H1 (cell line): ENCODE measurements around the gene STAT1. TPM values are rescaled to one million over a fixed set of nuclear protein-coding genes. Genes with fewer than 3 reads are reported as not detected.

Experiments used
- CTCF ChIA-PET: fragments of 300-600 bp; sonication (Branson Sonifier 250); formaldehyde crosslinking; loops from one replicate; lab custom pipeline; 2021; ENCODE audit not compliant: partially characterized antibody; lab: Charles Lee
- POLR2A ChIA-PET: fragments of 300-600 bp; sonication (Branson Sonifier 250); formaldehyde crosslinking; loops from one replicate; lab custom pipeline; 2021; ENCODE audit warnings: inconsistent platforms; ENCODE audit not compliant: partially characterized antibody; lab: Charles Lee
- DNase-seq, 2 experiments: peaks; one replicate each; pipeline versions ENCODE4 v3.0.0 to v3.0.0-alpha.2; 2010 to 2022; ENCODE audit warnings: low spot score in 2 of 2, low read depth in 1 of 2, mixed read lengths in 1 of 2
- FAIRE-seq: peaks from 2 replicates; lab custom pipeline; 2011; peaks lifted over from hg19 to GRCh38; lab: Jason Lieb, UNC
- H2AFZ ChIP-seq: 2 replicates; pipeline ENCODE4 v1.8.1; 2012; ENCODE audit warnings: low read length, inconsistent platforms
- H2AK5ac ChIP-seq: 2 replicates; pipeline ENCODE4 v1.6.1; 2013; ENCODE audit warnings: low read depth, low read length
- H2BK120ac ChIP-seq: replicated peaks from 2 replicates; pipeline ENCODE3; 2013; ENCODE audit warnings: low read depth, low read length, inconsistent platforms
- H2BK12ac ChIP-seq: 2 replicates; pipeline ENCODE4 v1.6.1; 2013; ENCODE audit warnings: low read depth, low read length
- H2BK15ac ChIP-seq: 2 replicates; pipeline ENCODE4 v1.6.1; 2013; ENCODE audit warnings: low read length
- H2BK20ac ChIP-seq: 2 replicates; pipeline ENCODE4 v1.6.1; 2013; ENCODE audit warnings: low read length
- H2BK5ac ChIP-seq: 2 replicates; pipeline ENCODE4 v1.6.1; 2013; ENCODE audit warnings: low read depth, low read length
- H3K14ac ChIP-seq: 2 replicates; pipeline ENCODE4 v1.6.1; 2013; ENCODE audit warnings: inconsistent platforms; ENCODE audit not compliant: insufficient read length
- H3K18ac ChIP-seq: 2 replicates; pipeline ENCODE4 v1.6.1; 2013; ENCODE audit warnings: low read length; ENCODE audit errors: extremely low read depth
- H3K23ac ChIP-seq: 2 replicates; pipeline ENCODE4 v1.6.1; 2013; ENCODE audit warnings: inconsistent platforms; ENCODE audit not compliant: insufficient read length
- H3K23me2 ChIP-seq: 2 replicates; pipeline ENCODE4 v1.6.1; 2013; ENCODE audit warnings: low read depth, low read length
- H3K27ac ChIP-seq: 2 replicates; pipeline ENCODE4 v1.6.1; 2011; ENCODE audit warnings: low read depth, low read length, inconsistent platforms
- H3K27me3 ChIP-seq, 4 experiments: replicated peaks in 1 of 4; 1 replicate in 1 of 4; 2 replicates in 3 of 4; pipeline versions ENCODE4 v1.6.1 to v1.8.1; 2011 to 2013; ENCODE audit warnings: low read length in 3 of 4, mild to moderate bottlenecking in 3 of 4, inconsistent platforms in 2 of 4, mixed read lengths in 2 of 4, moderate library complexity in 1 of 4; ENCODE audit not compliant: control insufficient read depth in 3 of 4, insufficient read depth in 3 of 4; ENCODE audit errors: extremely low read depth in 1 of 4
- H3K36me3 ChIP-seq, 4 experiments: 2 replicates each; pipeline versions ENCODE4 v1.6.1 to v1.8.1; 2011 to 2013; ENCODE audit warnings: mild to moderate bottlenecking in 4 of 4, low read length in 3 of 4, moderate library complexity in 2 of 4, control low read depth in 1 of 4, inconsistent platforms in 1 of 4; ENCODE audit not compliant: insufficient read depth in 4 of 4, control insufficient read depth in 2 of 4
- H3K4ac ChIP-seq: replicated peaks from 2 replicates; pipeline ENCODE3; 2013; ENCODE audit warnings: low read length, low read depth, mixed read lengths, inconsistent platforms; ENCODE audit not compliant: insufficient read length
- H3K4me1 ChIP-seq, 4 experiments: replicated peaks in 1 of 4; 1 replicate in 1 of 4; 2 replicates in 3 of 4; pipeline versions ENCODE4 v1.6.1 to v1.8.1; 2011 to 2013; ENCODE audit warnings: low read length in 3 of 4, inconsistent platforms in 2 of 4, mixed read lengths in 1 of 4; ENCODE audit not compliant: insufficient read depth in 4 of 4, control insufficient read depth in 3 of 4
- H3K4me2 ChIP-seq, 2 experiments: 2 replicates each; pipeline versions ENCODE4 v1.6.1 to v1.8.1; 2011 to 2013; ENCODE audit warnings: low read depth in 2 of 2, low read length in 2 of 2, control low read depth in 1 of 2, inconsistent platforms in 1 of 2, mild to moderate bottlenecking in 1 of 2; ENCODE audit not compliant: insufficient read depth in 1 of 2
- H3K4me3 ChIP-seq, 4 experiments: fragments of 200-600, 300-600 bp in 1 of 4; sonication (generic), shearing (Covaris generic), sonication (Bioruptor Twin) in 1 of 4; 2 replicates each; pipeline versions ENCODE4 v1.5.1 to v1.8.1; 2011 to 2016; ENCODE audit warnings: low read length in 4 of 4, low read depth in 3 of 4, control low read depth in 2 of 4, inconsistent platforms in 2 of 4, mild to moderate bottlenecking in 2 of 4, mixed read lengths in 1 of 4, moderate library complexity in 1 of 4; ENCODE audit not compliant: insufficient read depth in 2 of 4; ENCODE audit errors: extremely low read depth in 1 of 4
- H3K56ac ChIP-seq: replicated peaks from 2 replicates; pipeline ENCODE3; 2013; ENCODE audit warnings: low read depth, mild to moderate bottlenecking, mixed read lengths, low read length, inconsistent platforms; ENCODE audit not compliant: insufficient read length
- H3K79me1 ChIP-seq: 2 replicates; pipeline ENCODE4 v1.6.1; 2013; ENCODE audit warnings: low read depth, low read length, control low read depth
- H3K79me2 ChIP-seq, 2 experiments: 2 replicates each; pipeline versions ENCODE4 v1.6.1 to v1.8.1; 2012 to 2013; ENCODE audit warnings: low read length in 2 of 2, mild to moderate bottlenecking in 2 of 2, inconsistent platforms in 1 of 2; ENCODE audit not compliant: insufficient read depth in 2 of 2, control insufficient read depth in 1 of 2
- H3K9ac ChIP-seq, 4 experiments: replicated peaks in 1 of 4; 1 replicate in 1 of 4; 2 replicates in 3 of 4; pipeline versions ENCODE4 v1.6.1 to v1.8.1; 2011 to 2013; ENCODE audit warnings: low read depth in 3 of 4, low read length in 3 of 4, control low read depth in 2 of 4, mild to moderate bottlenecking in 2 of 4, moderate library complexity in 2 of 4, inconsistent platforms in 1 of 4; ENCODE audit errors: extremely low read depth in 1 of 4
- H3K9me3 ChIP-seq, 2 experiments: 2 replicates each; pipeline versions ENCODE4 v1.6.1 to v1.8.1; 2012 to 2013; ENCODE audit warnings: mild to moderate bottlenecking in 2 of 2, moderate library complexity in 2 of 2, control low read depth in 1 of 2, inconsistent platforms in 1 of 2, low read depth in 1 of 2, low read length in 1 of 2, mixed read lengths in 1 of 2; ENCODE audit not compliant: insufficient read depth in 2 of 2
- H4K20me1 ChIP-seq, 2 experiments: replicated peaks in 1 of 2; 2 replicates each; pipeline versions ENCODE3 to v1.8.1; 2011 to 2013; ENCODE audit warnings: inconsistent platforms in 2 of 2, low read length in 2 of 2, mild to moderate bottlenecking in 1 of 2; ENCODE audit not compliant: insufficient read depth in 2 of 2, control insufficient read depth in 1 of 2
- H4K5ac ChIP-seq: 2 replicates; pipeline ENCODE4 v1.6.1; 2013; ENCODE audit warnings: low read length, low read depth, mixed read lengths, inconsistent platforms; ENCODE audit not compliant: insufficient read length
- H4K8ac ChIP-seq: 2 replicates; pipeline ENCODE4 v1.8.0; 2013; ENCODE audit warnings: mild to moderate bottlenecking, moderate library complexity, low read length, inconsistent platforms; ENCODE audit not compliant: insufficient read depth; ENCODE audit errors: extremely low read depth
- H4K91ac ChIP-seq: replicated peaks from 2 replicates; pipeline ENCODE3; 2013; ENCODE audit warnings: low read length, mixed read lengths, inconsistent platforms; ENCODE audit not compliant: insufficient read length
- ASH2L ChIP-seq: fragments of 200-600, 300-600 bp; sonication (generic); IDR thresholded peaks from one replicate; pipeline ENCODE4 v1.7.1; 2017; ENCODE audit warnings: low read length
- BCL11A ChIP-seq, 2 experiments: IDR thresholded peaks; one replicate each; pipeline ENCODE4 v1.6.1; 2011; ENCODE audit warnings: low read depth in 2 of 2, low read length in 2 of 2, mild to moderate bottlenecking in 2 of 2
- BRCA1 ChIP-seq: IDR thresholded peaks from 2 replicates; pipeline ENCODE4 v1.6.1; 2012; ENCODE audit warnings: low read depth, low read length, improper control_type of control experiment
- CBX8 ChIP-seq: fragments of 300-800, 300-1000 bp; sonication (generic); IDR thresholded peaks from 2 replicates; pipeline ENCODE4 v1.7.1; 2016; ENCODE audit warnings: low read depth, low read length, borderline replicate concordance
- CEBPB ChIP-seq: IDR thresholded peaks from 2 replicates; pipeline ENCODE4 v1.6.1; 2012; ENCODE audit warnings: low read depth, low read length
- EGR1 ChIP-seq: IDR thresholded peaks from 2 replicates; pipeline ENCODE4 v1.6.1; 2011; ENCODE audit warnings: low read depth, low read length, borderline replicate concordance
- KDM4A ChIP-seq: IDR thresholded peaks from one replicate; pipeline ENCODE4 v1.7.1; 2012; ENCODE audit warnings: low read depth, mild to moderate bottlenecking, moderate library complexity, low read length, inconsistent platforms; ENCODE audit not compliant: severe bottlenecking
- SP1 ChIP-seq: IDR thresholded peaks from 2 replicates; pipeline ENCODE4 v1.6.1; 2011; ENCODE audit warnings: low read depth, low read length
- TAF7 ChIP-seq: optimal IDR thresholded peaks from 2 replicates; pipeline ENCODE3; 2011; ENCODE audit warnings: low read depth, mild to moderate bottlenecking, inconsistent platforms, low read length, moderate library complexity, borderline replicate concordance
- TBP ChIP-seq: IDR thresholded peaks from 2 replicates; pipeline ENCODE4 v1.6.1; 2011; ENCODE audit warnings: low read depth, low read length, improper control_type of control experiment
- WGBS, 2 experiments: shearing (Covaris generic) in 1 of 2; methylation state at CpG; one replicate each; pipeline versions ENCODE4 v1.1.6 to v1.1.7; 2013 to 2015; ENCODE audit warnings: low lambda C conversion rate in 2 of 2, mixed read lengths in 2 of 2, inconsistent platforms in 1 of 2, low coverage in 1 of 2, missing lambda C conversion rate in 1 of 2; ENCODE audit not compliant: insufficient replicate concordance in 2 of 2, insufficient coverage in 1 of 2, insufficient read length in 1 of 2; ENCODE audit errors: extremely low coverage in 1 of 2, missing lambda C conversion rate in 1 of 2; 5-methylcytosine and 5-hydroxymethylcytosine counted together
- polyA plus RNA-seq, 7 experiments: library from polyadenylated mRNA; depleted of rRNA in 3 of 7; stranded (reverse) in 5 of 7; unstranded in 2 of 7; fragments of >200 nt in 5 of 7; fragments of 200-250 nt in 2 of 7; gene quantifications; 1 replicate in 5 of 7; 2 replicates in 1 of 7; 4 replicates in 1 of 7; pipeline versions ENCODE4 v1.2.1 to v1.2.3, GENCODE V29; 2011 to 2013; ENCODE audit warnings: missing spikeins in 2 of 7, mixed read lengths in 2 of 7
- total RNA-seq: library from RNA; stranded (reverse); fragmentation: NEBNext Ultra II Directional; extraction: Animal tissue kit (Norgen Biotek cat#: 25700); gene quantifications from 2 replicates; pipeline ENCODE4 v1.2.1, GENCODE V29; 2021
- TF ChIP-seq, protein P1 (sequence below), 3 experiments: IDR thresholded peaks; 1 replicate in 2 of 3; 2 replicates in 1 of 3; pipeline versions ENCODE4 v1.5.1 to v1.6.1; 2011; ENCODE audit warnings: low read length in 3 of 3, mild to moderate bottlenecking in 3 of 3, inconsistent platforms in 2 of 3, low read depth in 1 of 3, moderate library complexity in 1 of 3; ENCODE audit not compliant: insufficient read depth in 1 of 3; ENCODE audit errors: control extremely low read depth in 1 of 3

STAT1 gene
- total and polyA plus RNA-seq, 2 of the 8 experiments (the other 6 are each of a cell fraction or from before 2014, with no cell fraction given): 20.3 to 43.0 TPM

DNA sequence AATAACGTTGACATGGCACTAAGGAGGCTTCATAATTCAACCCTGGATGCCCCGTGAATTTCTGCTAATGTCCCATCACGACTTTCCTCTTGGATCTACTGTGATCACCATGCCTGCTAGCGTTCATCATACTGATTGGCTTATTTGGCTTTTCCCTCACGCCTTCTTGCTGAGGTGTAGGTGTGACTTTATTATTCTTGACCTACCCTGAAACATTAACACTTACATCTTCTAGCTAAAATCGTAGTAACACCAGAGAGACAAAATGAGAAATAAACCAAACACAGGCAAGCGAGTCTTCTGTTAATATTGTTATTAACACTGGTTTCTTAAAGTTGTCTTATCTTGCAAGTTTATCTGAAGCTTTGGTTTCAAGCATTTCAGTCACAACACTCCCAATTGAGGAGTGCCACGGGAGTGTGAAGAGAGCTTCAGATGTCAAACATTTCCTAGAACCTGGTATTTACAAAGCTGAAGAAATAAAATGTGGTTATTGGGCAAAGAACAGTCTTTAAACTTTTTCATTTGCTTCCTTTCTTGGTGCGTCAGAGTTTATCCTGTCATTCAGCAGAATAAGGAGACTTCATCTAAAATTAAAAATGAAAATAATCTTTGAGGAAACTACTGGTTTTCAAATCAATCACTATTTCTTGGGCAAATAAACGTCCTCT, 15.4 kb upstream of the STAT1 start:
- ChIA-PET CTCF (interaction anchor here (0.8 to 2.5 kb wide), 8 partner anchors 9 to 30 kb away, joined by 3 to 15 read pairs (median 4); partner anchors contain the start of gene STAT1), POLR2A (interaction anchor here (1.9 kb wide), 1 partner anchor 9 kb away, joined by 6 read pairs; no protein-coding TSS in a partner anchor)
- no peaks in the 10 kb centered on the region for H3K79me2 ChIP-seq
- no peak overlapping the region for H3K14ac ChIP-seq
- no peaks in the 10 kb centered on the region for H3K9me3 ChIP-seq
- no peak overlapping the region for H3K23ac ChIP-seq
- no peak overlapping the region for H4K5ac ChIP-seq
- peaks cover 0 to 3% (median 1%) of the 10 kb centered on the region in 4 experiments; a peak in 2 of 7 replicates for H3K4me1 ChIP-seq
- H3K27ac ChIP-seq: no peak overlapping the region
- no peak overlapping the region for H2BK12ac ChIP-seq
- no peaks in the 10 kb centered on the region for H3K23me2 ChIP-seq
- H3K27me3 ChIP-seq: no peaks in the 10 kb centered on the region
- no peaks in the 10 kb centered on the region for H4K20me1 ChIP-seq
- H2BK15ac ChIP-seq: no peak overlapping the region
- H2AK5ac ChIP-seq: no peak overlapping the region
- no peaks in the 10 kb centered on the region for H3K79me1 ChIP-seq
- no peak overlapping the region for H4K8ac ChIP-seq
- no peak overlapping the region for H3K4me3 ChIP-seq
- DNase-seq (no peak), FAIRE-seq (no peak)
- no peak overlapping the region for H3K9ac ChIP-seq
- no peak overlapping the region for H2BK120ac ChIP-seq
- no peaks in the 10 kb centered on the region for H3K36me3 ChIP-seq
- H3K18ac ChIP-seq: no peak overlapping the region
- H4K91ac ChIP-seq: no peak overlapping the region
- no peak overlapping the region for H2BK5ac ChIP-seq
- H2AFZ ChIP-seq: no peak overlapping the region
- WGBS, 2 experiments: 87 to 100% methylated on average over 1 to 10 of the region's 10 CpGs
- no peak overlapping the region for H3K4me2 ChIP-seq
- H2BK20ac ChIP-seq: no peak overlapping the region
- no peak overlapping the region for H3K56ac ChIP-seq
- H3K4ac ChIP-seq: no peak overlapping the region
- TF ChIP-seq, protein P1, sequence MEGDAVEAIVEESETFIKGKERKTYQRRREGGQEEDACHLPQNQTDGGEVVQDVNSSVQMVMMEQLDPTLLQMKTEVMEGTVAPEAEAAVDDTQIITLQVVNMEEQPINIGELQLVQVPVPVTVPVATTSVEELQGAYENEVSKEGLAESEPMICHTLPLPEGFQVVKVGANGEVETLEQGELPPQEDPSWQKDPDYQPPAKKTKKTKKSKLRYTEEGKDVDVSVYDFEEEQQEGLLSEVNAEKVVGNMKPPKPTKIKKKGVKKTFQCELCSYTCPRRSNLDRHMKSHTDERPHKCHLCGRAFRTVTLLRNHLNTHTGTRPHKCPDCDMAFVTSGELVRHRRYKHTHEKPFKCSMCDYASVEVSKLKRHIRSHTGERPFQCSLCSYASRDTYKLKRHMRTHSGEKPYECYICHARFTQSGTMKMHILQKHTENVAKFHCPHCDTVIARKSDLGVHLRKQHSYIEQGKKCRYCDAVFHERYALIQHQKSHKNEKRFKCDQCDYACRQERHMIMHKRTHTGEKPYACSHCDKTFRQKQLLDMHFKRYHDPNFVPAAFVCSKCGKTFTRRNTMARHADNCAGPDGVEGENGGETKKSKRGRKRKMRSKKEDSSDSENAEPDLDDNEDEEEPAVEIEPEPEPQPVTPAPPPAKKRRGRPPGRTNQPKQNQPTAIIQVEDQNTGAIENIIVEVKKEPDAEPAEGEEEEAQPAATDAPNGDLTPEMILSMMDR (IDR thresholded peaks at IDR 0.05; ENCODE audit: control extremely low read depth in 1 of 3, insufficient read depth in 1 of 3, low read depth in 1 of 3, low read length in 3 of 3): no peak
- TF ChIP-seq BCL11A (IDR thresholded peaks at IDR 0.05; ENCODE audit: low read depth in 2 of 2, low read length in 2 of 2) (no peak), EGR1 (no peak), KDM4A (no peak), TBP (no peak), BRCA1 (no peak), CBX8 (no peak), CEBPB (no peak), TAF7 (no peak), SP1 (no peak), ASH2L (no peak)
